ENCODE measurements around the gene BIN2.
"Not testable (repeated sequence)": the region's sequence is repeated elsewhere in the genome, so short reads cannot be mapped to it uniquely, and the experiment has no call there.

Gene BIN2

GRCh38 chr12:51346581-51346980, 22.6 kb upstream of the BIN2 start, which contains the start of gene CELA1:
Gene CELA1, minus strand, starts transcription at chr12:51346679. Its CDS starts 41 bp downstream, at chr12:51346638.
- no peak within 1 kb of the TSS for H3K4me3 ChIP-seq (ENCODE audit: low read depth, low read length)
- no peak for TF ChIP-seq CTCF (IDR thresholded peaks at IDR 0.05; ENCODE audit: borderline replicate concordance, insufficient read depth, low read depth, low read length)

- TF ChIP-seq CTCF (IDR thresholded peaks at IDR 0.05; ENCODE audit: borderline replicate concordance, insufficient read depth, low read depth, low read length) = no peak
Measured at GRCh38 chr12:51345681-51346080, 21.7 kb upstream of the BIN2 start.

GRCh38 chr12:51343201-51343600, 19.2 kb upstream of the BIN2 start:
- no peak for TF ChIP-seq CTCF (IDR thresholded peaks at IDR 0.05; ENCODE audit: borderline replicate concordance, insufficient read depth, low read depth, low read length)
- no peak overlapping the region for H3K4me3 ChIP-seq (ENCODE audit: low read depth, low read length)

More at GRCh38 chr12:51345681-51346080, 21.7 kb upstream of the BIN2 start:
- no peak overlapping the region for H3K4me3 ChIP-seq (ENCODE audit: low read depth, low read length)

- TF ChIP-seq CTCF (IDR thresholded peaks at IDR 0.05; ENCODE audit: borderline replicate concordance, insufficient read depth, low read depth, low read length) = no peak
- H3K4me3 ChIP-seq (ENCODE audit: low read depth, low read length) = no peak overlapping the region
Measured at GRCh38 chr12:51342416-51342815, 18.4 kb upstream of the BIN2 start.

- no peak overlapping the region for H3K4me3 ChIP-seq (ENCODE audit: low read depth, low read length)
- TF ChIP-seq CTCF (IDR thresholded peaks at IDR 0.05; ENCODE audit: borderline replicate concordance, insufficient read depth, low read depth, low read length) = peak; percentile 95
Measured at GRCh38 chr12:51341251-51342007, 17.5 kb upstream of the BIN2 start.

- no peak overlapping the region for H3K4me3 ChIP-seq (ENCODE audit: low read depth, low read length)
- TF ChIP-seq CTCF (IDR thresholded peaks at IDR 0.05; ENCODE audit: borderline replicate concordance, insufficient read depth, low read depth, low read length) = no peak
Measured at GRCh38 chr12:51339750-51340149, 15.8 kb upstream of the BIN2 start.

- H3K4me3 ChIP-seq (ENCODE audit: low read depth, low read length) = not testable (repeated sequence)
Measured at GRCh38 chr12:51337336-51337735, 13.4 kb upstream of the BIN2 start.
